ENCODE data around the gene NT5DC4. TPM values are rescaled to one million over a fixed set of nuclear protein-coding genes. Genes with fewer than 3 reads are reported as not detected.

Gene NT5DC4
- not detected in 2 replicates for total RNA-seq (ENCODE audit: low replicate concordance)
- long read RNA-seq, partial matches to known transcripts, result 0 of 1 reads
- long read RNA-seq, other reads (novel, unspliced or antisense), result 1 of 1 reads

GRCh38 chr2:112720785-112721184 lies at the start of gene NT5DC4:
TSS of gene NT5DC4 (plus strand) at chr2:112721020. CDS start at chr2:112721080, 60 bp downstream.
- Mint-ChIP-seq H3K36me3 (no peaks in the 10 kb centered on the region), H3K4me3 (no peak within 1 kb of the TSS), H3K27me3 (peaks cover 8% of the 10 kb centered on the region), H3K27ac (no peak within 1 kb of the TSS), H3K9me3 (no peaks in the 10 kb centered on the region), H3K4me1 (ENCODE audit: unreplicated experiment) (no peaks in the 10 kb centered on the region)
- no peak for DNase-seq (ENCODE audit: extremely low spot score, unreplicated experiment)
- no peak for TF ChIP-seq CTCF (conservative IDR thresholded peaks at IDR 0.05)

GRCh38 chr2:112671801-112672200 lies 49.0 kb upstream of the NT5DC4 start:
- Mint-ChIP-seq H3K4me3 (no peak overlapping the region), H3K36me3 (peaks cover 1% of the 10 kb centered on the region), H3K27ac (no peak overlapping the region), H3K4me1 (ENCODE audit: unreplicated experiment) (no peaks in the 10 kb centered on the region), H3K27me3 (no peaks in the 10 kb centered on the region), H3K9me3 (no peaks in the 10 kb centered on the region)
- no peak for DNase-seq (ENCODE audit: extremely low spot score, unreplicated experiment)
- TF ChIP-seq CTCF (conservative IDR thresholded peaks at IDR 0.05), result no peak

GRCh38 chr2:112673008-112673407 lies 47.8 kb upstream of the NT5DC4 start:
- no peaks in the 10 kb centered on the region for H3K4me1 Mint-ChIP-seq (ENCODE audit: unreplicated experiment)
- no peaks in the 10 kb centered on the region for H3K27me3 Mint-ChIP-seq
- no peaks in the 10 kb centered on the region for H3K9me3 Mint-ChIP-seq
- no peak for DNase-seq (ENCODE audit: extremely low spot score, unreplicated experiment)
- no peak overlapping the region for H3K27ac Mint-ChIP-seq
- H3K36me3 Mint-ChIP-seq, result no peaks in the 10 kb centered on the region
- no peak overlapping the region for H3K4me3 Mint-ChIP-seq
- TF ChIP-seq CTCF (conservative IDR thresholded peaks at IDR 0.05), result no peak

GRCh38 chr2:112674229-112674628 lies 46.6 kb upstream of the NT5DC4 start:
- H3K4me1 Mint-ChIP-seq (ENCODE audit: unreplicated experiment), result no peaks in the 10 kb centered on the region
- H3K27me3 Mint-ChIP-seq, result no peaks in the 10 kb centered on the region
- DNase-seq (ENCODE audit: extremely low spot score, unreplicated experiment), result no peak
- no peak overlapping the region for H3K27ac Mint-ChIP-seq
- H3K36me3 Mint-ChIP-seq, result no peaks in the 10 kb centered on the region
- H3K4me3 Mint-ChIP-seq, result no peak overlapping the region
- H3K9me3 Mint-ChIP-seq, result no peaks in the 10 kb centered on the region
- no peak for TF ChIP-seq CTCF (conservative IDR thresholded peaks at IDR 0.05)

GRCh38 chr2:112679484-112679883 lies 41.3 kb upstream of the NT5DC4 start:
- H3K27me3 Mint-ChIP-seq, result no peaks in the 10 kb centered on the region
- DNase-seq (ENCODE audit: extremely low spot score, unreplicated experiment), result no peak
- H3K9me3 Mint-ChIP-seq, result no peaks in the 10 kb centered on the region
- H3K27ac Mint-ChIP-seq, result no peak overlapping the region
- H3K36me3 Mint-ChIP-seq, result no peaks in the 10 kb centered on the region
- TF ChIP-seq CTCF (conservative IDR thresholded peaks at IDR 0.05), result no peak
- no peaks in the 10 kb centered on the region for H3K4me1 Mint-ChIP-seq (ENCODE audit: unreplicated experiment)
- no peak overlapping the region for H3K4me3 Mint-ChIP-seq

GRCh38 chr2:112680666-112681101 lies 40.1 kb upstream of the NT5DC4 start:
- DNase-seq (ENCODE audit: extremely low spot score, unreplicated experiment), result no peak

More at GRCh38 chr2:112680666-112681101, 40.1 kb upstream of the NT5DC4 start:
- Mint-ChIP-seq H3K36me3 (no peaks in the 10 kb centered on the region), H3K27me3 (no peaks in the 10 kb centered on the region), H3K4me1 (ENCODE audit: unreplicated experiment) (no peaks in the 10 kb centered on the region), H3K27ac (no peak overlapping the region), H3K9me3 (no peaks in the 10 kb centered on the region), H3K4me3 (no peak overlapping the region)
- TF ChIP-seq CTCF (conservative IDR thresholded peaks at IDR 0.05), result no peak
